GM18951 (cell line): ENCODE results near the gene DPEP1.

Source experiments
- POLR2A ChIP-seq: IDR thresholded peaks from 4 replicates; pipeline ENCODE4 v1.6.1; 2011; ENCODE audit warnings: mild to moderate bottlenecking; ENCODE audit not compliant: insufficient read length, insufficient read depth; ENCODE audit errors: extremely low read depth
- in situ Hi-C: fragments of 300-500 bp; cut with MboI; formaldehyde crosslinking; loops from one replicate; pipeline ENCODE4 v1.12.0; 2022; ENCODE audit warnings: low sequenced_read_pairs, mixed read lengths, inconsistent platforms; ENCODE audit not compliant: unreplicated experiment

DPEP1 gene

GRCh38 chr16:89610108-89610453 is 3.4 kb upstream of the DPEP1 start:
- TF ChIP-seq POLR2A, result no peak
- in situ Hi-C loops, result no loop called here

- in situ Hi-C loops, result no loop called here
- TF ChIP-seq POLR2A, result no peak
Observed at GRCh38 chr16:89612415-89613166, 851 bp upstream of the DPEP1 start.

DNA sequence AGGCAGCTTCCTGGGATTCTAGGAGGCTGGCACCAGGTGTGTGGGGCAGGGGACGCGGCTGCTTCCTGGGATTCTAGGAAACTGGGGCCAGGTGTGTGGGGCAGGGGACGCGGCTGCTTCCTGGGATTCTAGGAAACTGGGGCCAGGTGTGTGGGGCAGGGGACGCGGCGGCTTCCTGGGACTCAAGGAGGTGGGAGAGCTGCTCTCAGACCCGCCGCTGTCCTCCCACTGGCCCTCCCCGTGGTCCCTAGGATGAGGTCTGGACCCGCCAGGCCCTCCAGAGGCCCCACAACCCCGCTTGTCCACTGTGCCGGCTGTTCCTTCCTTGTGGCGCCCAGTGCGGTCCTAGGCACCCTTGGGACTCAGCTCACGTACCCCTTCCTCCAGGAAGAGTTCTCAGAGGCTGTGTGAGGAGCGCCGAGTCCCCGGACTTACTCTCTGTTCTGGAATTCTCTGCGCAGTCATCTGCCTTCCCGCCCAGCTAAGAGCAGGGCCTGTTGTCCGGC is 565 bp downstream of the DPEP1 start:
- TF ChIP-seq POLR2A, result no peak
- in situ Hi-C loops, result no loop called here

DNA sequence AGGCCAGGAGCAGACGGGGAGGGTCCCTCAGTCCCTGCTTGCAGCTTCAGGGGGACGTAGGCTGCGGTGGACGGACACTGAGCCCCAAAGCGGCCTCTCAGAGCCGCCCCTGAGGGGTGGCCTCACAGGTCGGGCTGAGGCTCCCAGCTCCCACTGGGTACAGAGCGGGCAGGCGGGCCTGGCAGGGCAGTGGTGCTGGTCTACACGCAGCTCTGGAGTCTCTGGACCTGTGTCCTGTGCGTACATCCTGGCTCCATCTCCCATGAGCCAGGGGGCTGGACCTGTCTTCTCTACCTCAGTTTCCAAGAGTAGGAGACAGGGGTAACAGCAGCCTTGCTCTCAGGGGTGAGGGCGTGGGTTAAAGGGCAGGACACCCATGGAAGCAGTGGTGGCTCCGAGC is 1.7 kb downstream of the DPEP1 start:
- in situ Hi-C loops, result no loop called here

DNA sequence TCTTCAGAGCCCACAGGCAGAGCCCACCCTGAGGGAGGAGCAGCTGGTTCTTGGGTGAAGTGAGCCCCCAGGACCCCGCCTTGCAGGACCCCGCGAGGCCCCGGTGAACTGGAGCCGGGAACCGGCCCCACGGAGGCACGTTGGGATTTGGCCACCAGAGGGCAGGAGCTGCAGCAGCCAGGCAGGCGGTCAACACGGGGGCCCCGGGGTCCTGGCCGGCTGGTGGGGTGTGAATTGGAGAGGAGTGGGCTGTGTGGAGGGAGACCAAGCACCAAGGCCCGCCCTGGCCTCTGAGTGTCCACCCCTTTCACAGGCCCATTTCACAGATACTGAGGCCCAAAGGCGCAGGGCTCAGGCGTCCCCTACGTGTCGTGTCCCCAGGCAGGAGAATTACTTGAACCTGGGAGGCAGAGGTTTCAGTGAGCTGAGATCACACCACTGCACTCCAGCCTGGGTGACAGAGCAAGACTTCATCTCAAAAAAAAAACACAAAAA is 2.2 kb downstream of the DPEP1 start:
- no peak for TF ChIP-seq POLR2A

More for the DNA sequence above, 1.7 kb downstream of the DPEP1 start:
- no peak for TF ChIP-seq POLR2A

DNA sequence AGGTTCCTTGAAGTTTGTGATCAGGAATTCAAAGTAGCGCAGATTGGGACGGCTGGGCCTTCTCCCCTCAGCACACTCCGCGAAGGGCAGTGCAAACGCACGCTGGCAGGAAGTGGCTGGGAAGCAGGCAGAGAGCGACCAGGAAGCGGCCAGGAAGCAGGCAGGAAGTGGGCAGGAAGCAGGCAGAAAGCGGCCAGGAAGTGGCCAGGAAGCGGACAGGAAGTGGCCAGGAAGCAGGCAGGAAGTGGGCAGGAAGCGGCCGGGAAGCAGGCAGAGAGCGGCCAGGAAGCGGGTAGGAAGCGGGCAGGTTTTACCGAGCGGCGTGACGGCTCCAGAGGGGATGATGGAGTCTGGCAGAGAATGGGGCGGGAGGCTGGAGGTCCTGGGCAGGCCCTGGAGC is 3.2 kb downstream of the DPEP1 start:
- in situ Hi-C loops, result no loop called here
- no peak for TF ChIP-seq POLR2A

More for the DNA sequence above, 2.2 kb downstream of the DPEP1 start:
- in situ Hi-C loops, result no loop called here

DNA sequence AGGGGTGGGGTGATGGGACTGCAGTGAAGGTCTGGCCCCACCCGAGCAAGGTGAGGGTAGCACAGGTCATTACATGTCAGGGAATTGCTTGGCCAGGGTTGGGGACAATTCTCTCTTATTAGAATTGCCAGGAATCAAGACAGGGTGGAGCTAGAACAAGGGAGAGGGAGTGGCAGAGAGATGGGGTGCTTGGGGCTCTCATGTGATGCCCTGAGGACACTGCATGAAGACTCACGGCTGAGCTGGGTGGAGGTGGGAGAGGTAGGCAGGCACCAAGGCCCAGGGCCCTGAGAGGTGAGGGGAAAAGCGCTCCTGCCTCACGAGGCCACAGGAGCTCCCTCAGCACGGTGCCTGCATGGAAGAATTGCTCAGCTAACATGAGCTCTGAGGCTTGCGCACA is 3.6 kb downstream of the DPEP1 start:
- no peak for TF ChIP-seq POLR2A
- in situ Hi-C loops, result no loop called here

DNA sequence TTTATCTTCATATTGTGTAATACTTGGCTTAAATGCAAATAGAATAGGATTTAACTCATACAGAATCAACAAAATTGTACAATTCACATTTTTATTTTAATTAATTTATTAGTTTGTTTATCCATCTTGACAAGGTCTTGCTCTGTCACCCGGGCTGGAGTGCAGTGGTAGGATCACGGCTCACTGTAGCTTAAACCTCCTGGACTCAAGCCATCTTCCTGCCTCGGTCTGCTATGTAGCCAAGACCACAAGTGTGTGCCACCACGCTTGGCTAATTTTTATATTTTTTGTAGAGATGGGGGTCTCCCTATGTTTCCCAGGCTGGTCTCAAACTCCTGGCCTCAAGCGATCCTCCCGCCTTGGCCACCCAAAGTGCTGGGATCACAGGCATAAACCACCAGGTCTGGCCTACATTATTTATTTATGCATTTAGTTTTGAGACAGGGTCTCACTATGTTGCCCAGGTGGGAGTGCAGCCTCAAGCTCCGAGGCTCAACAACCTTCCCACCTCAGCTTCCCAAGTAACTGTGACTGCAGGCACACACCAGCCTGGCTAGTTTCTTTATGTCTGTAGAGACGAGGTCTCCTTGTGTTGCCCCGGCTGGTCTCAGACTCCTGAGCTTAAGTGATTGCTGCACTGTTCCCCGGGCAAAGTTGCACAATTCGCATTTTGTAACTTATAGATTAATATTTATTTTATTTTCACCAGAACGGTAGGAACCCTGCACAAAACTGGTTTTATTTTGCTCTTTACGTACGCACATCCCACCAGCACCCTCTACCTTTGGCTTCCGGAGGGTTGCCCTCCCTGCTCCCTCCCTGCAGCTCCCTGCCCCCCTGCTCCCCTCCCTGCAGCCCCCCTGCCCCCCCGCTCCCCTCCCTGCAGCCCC is 4.9 kb downstream of the DPEP1 start:
- in situ Hi-C loops, result no loop called here
- TF ChIP-seq POLR2A, result no peak

- no peak for TF ChIP-seq POLR2A
- in situ Hi-C loops, result no loop called here
Observed at GRCh38 chr16:89619840-89620239, 6.4 kb downstream of the DPEP1 start.

DNA sequence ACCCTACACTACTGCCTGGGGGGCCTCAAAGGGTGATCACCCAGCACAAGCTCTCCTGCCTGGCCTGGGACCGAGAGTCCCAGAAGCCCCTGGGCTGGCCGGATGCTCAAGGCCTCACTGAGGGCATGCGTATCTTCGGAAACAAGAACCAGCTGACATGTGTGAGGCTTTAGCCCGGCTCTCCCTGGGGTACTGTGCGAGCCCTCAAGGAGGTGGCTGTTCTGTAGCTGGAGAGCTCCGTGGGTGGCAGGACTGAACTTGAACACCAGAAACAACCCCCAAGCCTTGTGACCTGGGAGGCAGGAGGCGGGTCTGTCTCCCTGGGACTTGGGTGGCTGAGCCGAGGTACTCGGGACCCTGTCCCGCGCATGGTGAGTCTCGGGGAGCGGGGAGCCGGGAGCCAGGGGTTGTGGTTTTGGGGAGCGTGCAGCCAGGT is 7.0 kb downstream of the DPEP1 start:
- no peak for TF ChIP-seq POLR2A
- in situ Hi-C loops, result no loop called here

- no peak for TF ChIP-seq POLR2A
- in situ Hi-C loops, result no loop called here
Observed at GRCh38 chr16:89621136-89621697, 7.8 kb downstream of the DPEP1 start.

- in situ Hi-C loops, result no loop called here
- no peak for TF ChIP-seq POLR2A
Observed at GRCh38 chr16:89621698-89622409, 8.4 kb downstream of the DPEP1 start.
